K562 (cell line): Measurements from ENCODE around the gene MYADM. TPM values are rescaled to one million over a fixed set of nuclear protein-coding genes. Genes with fewer than 3 reads are reported as not detected.

Source experiments
- BCOR ChIP-seq: fragments of 450-650 bp; IDR thresholded peaks from 2 replicates; pipeline ENCODE4 v1.6.1; 2016
- CBFB ChIP-seq: sonication (generic); formaldehyde crosslinking; IDR thresholded peaks from 2 replicates; pipeline ENCODE4 v1.4.0; 2020; ENCODE audit warnings: mild to moderate bottlenecking, missing genetic modification reagents
- CBX8 ChIP-seq: fragments of 200-600 bp; sonication (generic); IDR thresholded peaks from 2 replicates; pipeline ENCODE4 v1.6.1; 2012; ENCODE audit warnings: borderline replicate concordance, mixed run types, low read depth, mild to moderate bottlenecking, moderate library complexity, mixed read lengths, low read length, control low read depth, inconsistent platforms; ENCODE audit not compliant: poor library complexity, severe bottlenecking; ENCODE audit errors: extremely low read depth
- CCAR2 ChIP-seq: fragments of 200-400 bp; formaldehyde crosslinking; IDR thresholded peaks from 2 replicates; pipeline ENCODE4 v1.6.1; 2017; ENCODE audit warnings: mild to moderate bottlenecking, low read depth, low read length
- CHCHD3 ChIP-seq: fragments of 250-450 bp; sonication (Bioruptor Pico); IDR thresholded peaks from 2 replicates; pipeline ENCODE4 v2.1.2; 2022; ENCODE audit warnings: mild to moderate bottlenecking
- HDGF ChIP-seq: fragments of 450-650 bp; IDR thresholded peaks from 2 replicates; pipeline ENCODE4 v1.6.1; 2016
- PCBP1 ChIP-seq: fragments of 200-400 bp; formaldehyde crosslinking; IDR thresholded peaks from 2 replicates; pipeline ENCODE4 v1.6.1; 2018; ENCODE audit warnings: mild to moderate bottlenecking, low read depth, low read length; ENCODE audit not compliant: poor library complexity, severe bottlenecking
- POLR3A ChIP-seq: IDR thresholded peaks from 2 replicates; pipeline ENCODE4 v1.6.1; 2011; ENCODE audit warnings: borderline replicate concordance, mild to moderate bottlenecking, moderate library complexity; ENCODE audit not compliant: insufficient read length, insufficient read depth; ENCODE audit errors: extremely low read depth
- RFX1 ChIP-seq: fragments of 450-650 bp; IDR thresholded peaks from 2 replicates; pipeline ENCODE4 v1.6.1; 2016; ENCODE audit warnings: mild to moderate bottlenecking, moderate library complexity
- TEAD4 ChIP-seq, 2 experiments: sonication (generic) in 1 of 2; formaldehyde crosslinking in 1 of 2; IDR thresholded peaks; 2 replicates each; pipeline versions ENCODE4 v1.6.1 to v1.8.0; 2012 to 2022; ENCODE audit warnings: borderline replicate concordance in 1 of 2, inconsistent platforms in 1 of 2, low read length in 1 of 2, mild to moderate bottlenecking in 1 of 2, missing genetic modification reagents in 1 of 2
- ZNF134 ChIP-seq: fragments of 250-450 bp; sonication (Bioruptor Pico); conservative IDR thresholded peaks from 2 replicates; pipeline ENCODE4 v1.4.0; 2020
- polyA plus RNA-seq, 8 experiments: library from polyadenylated mRNA; depleted of rRNA in 4 of 8; stranded (reverse) in 5 of 8; unstranded in 3 of 8; fragments of >200 nt; fragmentation: Nextera tagmentation in 2 of 8; fragmentation: Illumina TruSeq in 1 of 8; extraction: Ambion mirVana in 2 of 8; extraction: Trizol in 1 of 8; gene quantifications; 2 replicates each; pipeline versions ENCODE4 v1.2.1 to v1.2.3, GENCODE V29; 2011 to 2014; ENCODE audit warnings: inconsistent platforms in 1 of 8, missing spikeins in 1 of 8
- total RNA-seq, 7 experiments: library from RNA; depleted of rRNA in 6 of 7; stranded (reverse); fragments of >200 nt in 6 of 7; fragmentation: Illumina TruSeq in 2 of 7; extraction: Trizol in 2 of 7; gene quantifications; 2 replicates each; pipeline versions ENCODE4 v1.2.1 to v1.2.3, GENCODE V29; 2011 to 2021; ENCODE audit warnings: low replicate concordance in 1 of 7
- TF ChIP-seq, protein P1 (sequence below): fragments of 250-450 bp; sonication (Bioruptor Pico); IDR thresholded peaks from 2 replicates; pipeline ENCODE4 v1.8.0; 2022; ENCODE audit warnings: moderate library complexity, mild to moderate bottlenecking, inconsistent platforms
- TF ChIP-seq, protein P2 (sequence below): fragments of 250-450 bp; sonication (Bioruptor Pico); IDR thresholded peaks from 2 replicates; pipeline ENCODE4 v1.6.1; 2021; ENCODE audit warnings: mild to moderate bottlenecking
- TF ChIP-seq, protein P3 (sequence below): fragments of 450-650 bp; IDR thresholded peaks from 2 replicates; pipeline ENCODE4 v1.6.1; 2018; ENCODE audit warnings: mild to moderate bottlenecking, low read depth; ENCODE audit not compliant: partially characterized antibody
- TF ChIP-seq, protein P4 (sequence below): fragments of 250-450 bp; sonication (Bioruptor Pico); IDR thresholded peaks from 2 replicates; pipeline ENCODE4 v1.8.0; 2021; ENCODE audit warnings: mild to moderate bottlenecking, moderate library complexity
- TF ChIP-seq, protein P5 (sequence below): sonication (generic); formaldehyde crosslinking; IDR thresholded peaks from 2 replicates; pipeline ENCODE4 v1.8.0; 2022; ENCODE audit warnings: mild to moderate bottlenecking, missing genetic modification reagents

The MYADM gene
- total and polyA plus RNA-seq, 9 of the 15 experiments (the other 6 are each of a cell fraction or from before 2014, with no cell fraction given): 4.5 to 70.3 (median 14.4) TPM

DNA sequence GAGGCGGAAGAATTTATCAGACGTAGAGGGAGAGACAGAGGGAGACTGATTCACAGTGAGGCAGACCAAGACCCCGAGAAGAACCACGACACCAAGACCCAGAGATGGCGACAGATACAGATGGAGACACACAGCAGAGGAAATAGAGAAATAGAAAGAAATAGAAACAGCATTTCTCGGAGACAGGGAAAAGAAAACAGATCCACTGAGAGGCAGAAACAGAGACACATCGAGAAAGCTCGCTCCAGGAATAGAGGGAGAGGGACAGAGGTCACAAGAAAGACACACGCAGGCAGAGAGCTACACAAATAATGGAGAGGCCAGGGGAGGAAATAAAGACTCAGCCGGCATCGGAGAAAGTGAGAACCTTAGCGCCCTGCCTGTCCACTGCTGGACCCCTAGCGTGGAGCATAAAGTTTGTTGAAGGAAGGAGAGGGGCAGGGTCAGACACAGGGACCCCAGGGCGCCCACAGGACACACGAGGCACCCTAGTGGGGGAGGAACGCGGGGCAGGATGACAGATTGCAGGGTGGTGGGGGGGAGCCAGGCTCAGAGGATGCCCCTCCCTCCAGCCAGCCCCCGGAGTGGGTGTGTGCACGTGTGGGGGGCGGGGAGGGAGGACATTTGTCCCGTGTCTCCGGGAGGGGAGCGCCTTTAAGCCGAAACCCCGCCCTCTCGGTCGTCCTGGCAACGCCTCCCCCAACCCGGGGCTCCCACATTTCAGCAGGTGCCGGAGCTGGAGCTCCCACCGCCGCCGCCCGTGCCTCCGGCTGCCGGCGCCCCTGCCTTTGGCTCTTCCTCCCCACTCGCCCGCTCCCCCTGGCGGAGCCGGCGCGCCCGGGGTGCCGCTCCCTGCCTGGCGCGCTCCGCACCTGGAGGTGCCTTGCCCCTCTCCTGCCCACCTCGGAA is 14.1 kb downstream of the MYADM start, which contains the start of gene PRKCG (continued):
- no peak for TF ChIP-seq POLR3A
- no peak for TF ChIP-seq HDGF
- TF ChIP-seq CBX8: no peak
- peak; percentile 30 for TF ChIP-seq PCBP1
- peak; percentile 86 for TF ChIP-seq BCOR
- peak; percentile 89 for TF ChIP-seq ZNF134 (CRISPR knock-in tag)
- TF ChIP-seq, protein P1, sequence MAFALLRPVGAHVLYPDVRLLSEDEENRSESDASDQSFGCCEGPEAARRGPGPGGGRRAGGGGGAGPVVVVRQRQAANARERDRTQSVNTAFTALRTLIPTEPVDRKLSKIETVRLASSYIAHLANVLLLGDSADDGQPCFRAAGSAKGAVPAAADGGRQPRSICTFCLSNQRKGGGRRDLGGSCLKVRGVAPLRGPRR (CRISPR knock-in tag): no peak
- no peak for TF ChIP-seq CCAR2
- TF ChIP-seq, protein P2, sequence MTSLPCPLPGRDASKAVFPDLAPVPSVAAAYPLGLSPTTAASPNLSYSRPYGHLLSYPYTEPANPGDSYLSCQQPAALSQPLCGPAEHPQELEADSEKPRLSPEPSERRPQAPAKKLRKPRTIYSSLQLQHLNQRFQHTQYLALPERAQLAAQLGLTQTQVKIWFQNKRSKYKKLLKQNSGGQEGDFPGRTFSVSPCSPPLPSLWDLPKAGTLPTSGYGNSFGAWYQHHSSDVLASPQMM (CRISPR knock-in tag): no peak
- TF ChIP-seq, protein P3, sequence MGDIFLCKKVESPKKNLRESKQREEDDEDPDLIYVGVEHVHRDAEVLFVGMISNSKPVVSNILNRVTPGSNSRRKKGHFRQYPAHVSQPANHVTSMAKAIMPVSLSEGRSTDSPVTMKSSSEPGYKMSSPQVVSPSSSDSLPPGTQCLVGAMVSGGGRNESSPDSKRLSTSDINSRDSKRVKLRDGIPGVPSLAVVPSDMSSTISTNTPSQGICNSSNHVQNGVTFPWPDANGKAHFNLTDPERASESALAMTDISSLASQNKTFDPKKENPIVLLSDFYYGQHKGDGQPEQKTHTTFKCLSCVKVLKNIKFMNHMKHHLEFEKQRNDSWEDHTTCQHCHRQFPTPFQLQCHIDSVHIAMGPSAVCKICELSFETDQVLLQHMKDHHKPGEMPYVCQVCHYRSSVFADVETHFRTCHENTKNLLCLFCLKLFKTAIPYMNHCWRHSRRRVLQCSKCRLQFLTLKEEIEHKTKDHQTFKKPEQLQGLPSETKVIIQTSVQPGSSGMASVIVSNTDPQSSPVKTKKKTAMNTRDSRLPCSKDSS: no peak
- TF ChIP-seq CHCHD3: no peak
- no peak for TF ChIP-seq TEAD4 (IDR thresholded peaks at IDR 0.05; ENCODE audit: low read length)
- no peak for TF ChIP-seq TEAD4 (CRISPR knock-in tag; IDR thresholded peaks at IDR 0.05; ENCODE audit: borderline replicate concordance)
- no peak for TF ChIP-seq CBFB
- peak; percentile 83 for TF ChIP-seq RFX1
- TF ChIP-seq, protein P4, sequence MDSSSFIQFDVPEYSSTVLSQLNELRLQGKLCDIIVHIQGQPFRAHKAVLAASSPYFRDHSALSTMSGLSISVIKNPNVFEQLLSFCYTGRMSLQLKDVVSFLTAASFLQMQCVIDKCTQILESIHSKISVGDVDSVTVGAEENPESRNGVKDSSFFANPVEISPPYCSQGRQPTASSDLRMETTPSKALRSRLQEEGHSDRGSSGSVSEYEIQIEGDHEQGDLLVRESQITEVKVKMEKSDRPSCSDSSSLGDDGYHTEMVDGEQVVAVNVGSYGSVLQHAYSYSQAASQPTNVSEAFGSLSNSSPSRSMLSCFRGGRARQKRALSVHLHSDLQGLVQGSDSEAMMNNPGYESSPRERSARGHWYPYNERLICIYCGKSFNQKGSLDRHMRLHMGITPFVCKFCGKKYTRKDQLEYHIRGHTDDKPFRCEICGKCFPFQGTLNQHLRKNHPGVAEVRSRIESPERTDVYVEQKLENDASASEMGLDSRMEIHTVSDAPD (CRISPR knock-in tag): no peak
- TF ChIP-seq, protein P5, sequence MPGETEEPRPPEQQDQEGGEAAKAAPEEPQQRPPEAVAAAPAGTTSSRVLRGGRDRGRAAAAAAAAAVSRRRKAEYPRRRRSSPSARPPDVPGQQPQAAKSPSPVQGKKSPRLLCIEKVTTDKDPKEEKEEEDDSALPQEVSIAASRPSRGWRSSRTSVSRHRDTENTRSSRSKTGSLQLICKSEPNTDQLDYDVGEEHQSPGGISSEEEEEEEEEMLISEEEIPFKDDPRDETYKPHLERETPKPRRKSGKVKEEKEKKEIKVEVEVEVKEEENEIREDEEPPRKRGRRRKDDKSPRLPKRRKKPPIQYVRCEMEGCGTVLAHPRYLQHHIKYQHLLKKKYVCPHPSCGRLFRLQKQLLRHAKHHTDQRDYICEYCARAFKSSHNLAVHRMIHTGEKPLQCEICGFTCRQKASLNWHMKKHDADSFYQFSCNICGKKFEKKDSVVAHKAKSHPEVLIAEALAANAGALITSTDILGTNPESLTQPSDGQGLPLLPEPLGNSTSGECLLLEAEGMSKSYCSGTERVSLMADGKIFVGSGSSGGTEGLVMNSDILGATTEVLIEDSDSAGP (CRISPR knock-in tag): no peak
